Measurements from ENCODE around the gene ANGPTL5. TPM values are rescaled to one million over a fixed set of nuclear protein-coding genes. Genes with fewer than 3 reads are reported as not detected.

The ANGPTL5 gene
- total RNA-seq, 1 donor from 2014 or later = 1.3 TPM

DNA sequence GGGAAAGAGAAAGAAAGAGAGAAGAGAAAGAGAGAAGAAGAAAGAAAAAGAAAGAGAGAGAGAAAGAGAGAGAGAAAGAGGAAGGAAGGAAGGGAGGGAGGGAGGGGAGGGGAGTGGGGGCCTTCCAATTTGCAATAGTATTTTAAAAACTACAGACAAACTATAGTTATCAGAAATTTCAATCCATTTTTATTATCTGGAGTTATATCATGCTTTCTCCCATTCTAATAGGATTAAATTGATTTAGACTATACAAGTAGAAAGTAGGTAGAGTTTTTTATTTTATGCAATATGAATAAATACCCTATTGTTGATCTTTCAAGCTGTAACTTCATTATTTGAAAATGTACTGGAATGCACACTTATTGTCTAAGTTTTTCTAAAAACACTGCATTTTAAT lies 71.7 kb downstream of the ANGPTL5 start:
- Histone ChIP-seq H3K9me3 (replicated peaks) (peaks cover 5% of the 10 kb centered on the region), H3K27ac (replicated peaks) (no peak overlapping the region), H3K4me1 (no peaks in the 10 kb centered on the region), H3K27me3 (ENCODE audit: low read depth) (no peaks in the 10 kb centered on the region), H3K4me3 (no peak overlapping the region), H3K36me3 (no peaks in the 10 kb centered on the region)
- intact Hi-C loops (cut with micrococcal nuclease) = loop anchor here (5.0 kb wide), 1 partner anchor 387 kb away; no protein-coding TSS in a partner anchor
- DNase-seq = no peak
- TF ChIP-seq, protein P1, sequence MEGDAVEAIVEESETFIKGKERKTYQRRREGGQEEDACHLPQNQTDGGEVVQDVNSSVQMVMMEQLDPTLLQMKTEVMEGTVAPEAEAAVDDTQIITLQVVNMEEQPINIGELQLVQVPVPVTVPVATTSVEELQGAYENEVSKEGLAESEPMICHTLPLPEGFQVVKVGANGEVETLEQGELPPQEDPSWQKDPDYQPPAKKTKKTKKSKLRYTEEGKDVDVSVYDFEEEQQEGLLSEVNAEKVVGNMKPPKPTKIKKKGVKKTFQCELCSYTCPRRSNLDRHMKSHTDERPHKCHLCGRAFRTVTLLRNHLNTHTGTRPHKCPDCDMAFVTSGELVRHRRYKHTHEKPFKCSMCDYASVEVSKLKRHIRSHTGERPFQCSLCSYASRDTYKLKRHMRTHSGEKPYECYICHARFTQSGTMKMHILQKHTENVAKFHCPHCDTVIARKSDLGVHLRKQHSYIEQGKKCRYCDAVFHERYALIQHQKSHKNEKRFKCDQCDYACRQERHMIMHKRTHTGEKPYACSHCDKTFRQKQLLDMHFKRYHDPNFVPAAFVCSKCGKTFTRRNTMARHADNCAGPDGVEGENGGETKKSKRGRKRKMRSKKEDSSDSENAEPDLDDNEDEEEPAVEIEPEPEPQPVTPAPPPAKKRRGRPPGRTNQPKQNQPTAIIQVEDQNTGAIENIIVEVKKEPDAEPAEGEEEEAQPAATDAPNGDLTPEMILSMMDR (IDR thresholded peaks at IDR 0.05; ENCODE audit: borderline replicate concordance) = no peak

DNA sequence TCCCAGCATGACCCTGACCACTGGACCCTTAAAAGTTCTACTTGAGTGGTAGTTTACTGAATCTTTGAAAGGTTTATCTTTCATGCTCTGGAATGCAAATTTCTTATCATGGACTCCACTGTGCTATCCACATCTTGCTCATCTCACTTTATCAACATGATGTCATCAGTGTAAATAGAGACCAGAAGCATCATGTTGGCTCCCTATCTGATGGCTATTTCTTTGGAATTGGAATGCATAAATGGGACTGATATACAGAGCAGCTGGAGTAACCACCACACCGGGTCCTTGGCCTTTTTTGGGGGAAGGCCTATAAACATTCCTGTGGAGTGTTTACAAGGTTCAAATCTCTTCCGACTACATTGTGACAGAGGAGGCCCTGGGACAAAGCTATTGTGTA lies 75.6 kb downstream of the ANGPTL5 start:
- Histone ChIP-seq H3K36me3 (no peaks in the 10 kb centered on the region), H3K9me3 (replicated peaks) (peaks cover 5% of the 10 kb centered on the region), H3K27me3 (ENCODE audit: low read depth) (no peaks in the 10 kb centered on the region), H3K4me3 (no peak overlapping the region), H3K27ac (replicated peaks) (no peak overlapping the region), H3K4me1 (no peaks in the 10 kb centered on the region)
- no peak for DNase-seq
- intact Hi-C loops (cut with micrococcal nuclease) = no loop called here
- TF ChIP-seq, protein P1 (IDR thresholded peaks at IDR 0.05; ENCODE audit: borderline replicate concordance) = no peak

Other genes with a start within 250 kb of the ANGPTL5 start
- gene CEP126, start 1.5 kb downstream of the ANGPTL5 start, total RNA-seq = 1.5 TPM
- gene CFAP300, start 130.9 kb upstream of the ANGPTL5 start, total RNA-seq = 0.99 TPM
- 67.9 TPM for gene YAP1, start 193.9 kb upstream of the ANGPTL5 start, total RNA-seq

All from left ventricle myocardium inferior (tissue), 1 donor.